Suprapubic skin (tissue), 4 donors: ENCODE results near the gene DVL1. TPM values are rescaled to one million over a fixed set of nuclear protein-coding genes. Genes with fewer than 3 reads are reported as not detected.

Source experiments
- DNase-seq, 2 donors: peaks; one replicate each; pipeline ENCODE4 v3.0.0-alpha.2; 2019; ENCODE audit warnings: low spot score in 2 of 2
- H3K27ac ChIP-seq: fragments of 200-600 bp; sonication (generic); one replicate; pipeline ENCODE4 v1.5.1; 2019
- H3K27me3 ChIP-seq: fragments of 200-600 bp; sonication (generic); one replicate; pipeline ENCODE4 v1.5.1; 2019
- H3K36me3 ChIP-seq: fragments of 200-600 bp; sonication (generic); one replicate; pipeline ENCODE4 v1.5.1; 2019
- H3K4me1 ChIP-seq: fragments of 200-600 bp; sonication (generic); one replicate; pipeline ENCODE4 v1.5.1; 2019
- H3K4me3 ChIP-seq: fragments of 200-600 bp; sonication (generic); one replicate; pipeline ENCODE4 v1.5.1; 2019; ENCODE audit warnings: mild to moderate bottlenecking
- H3K9me3 ChIP-seq: fragments of 200-600 bp; sonication (generic); one replicate; pipeline ENCODE4 v1.5.1; 2019
- CTCF ChIP-seq, 2 donors: fragments of 200-600 bp in 1 of 2; fragments of 450-650 bp in 1 of 2; sonication (generic) in 1 of 2; IDR thresholded peaks; one replicate each; pipeline ENCODE4 v1.5.1; 2016 to 2019; ENCODE audit warnings: antibody characterized with exemption in 2 of 2, mild to moderate bottlenecking in 1 of 2, moderate library complexity in 1 of 2
- EP300 ChIP-seq: sonication (generic); formaldehyde crosslinking; IDR thresholded peaks from one replicate; pipeline ENCODE4 v1.6.1; 2017; ENCODE audit warnings: antibody characterized with exemption
- POLR2A ChIP-seq, 2 donors: fragments of 450-650 bp; IDR thresholded peaks; one replicate each; pipeline ENCODE4 v1.6.1; 2017; ENCODE audit warnings: antibody characterized with exemption in 2 of 2, mild to moderate bottlenecking in 2 of 2, moderate library complexity in 2 of 2
- POLR2AphosphoS5 ChIP-seq, 3 donors: sonication (generic); formaldehyde crosslinking; IDR thresholded peaks; one replicate each; pipeline ENCODE4 v1.6.1; 2017; ENCODE audit warnings: antibody characterized with exemption in 3 of 3
- WGBS: methylation state at CpG from one replicate; pipeline ENCODE4 v1.1.5; 2018; 5-methylcytosine and 5-hydroxymethylcytosine counted together
- total RNA-seq, 4 donors: library from RNA; depleted of rRNA; stranded (reverse); fragments of >200 nt; gene quantifications; one replicate each; pipeline ENCODE4 v1.1.0, GENCODE V29; 2016

Gene DVL1
- total RNA-seq, 4 donors from 2014 or later: 99.4 to 151 (median 106) TPM

GRCh38 chr1:1377540-1378205, 28.5 kb upstream of the DVL1 start:
- H3K4me3 ChIP-seq: no peak overlapping the region
- no peak for TF ChIP-seq EP300
- H3K27ac ChIP-seq: no peak overlapping the region
- no peaks in the 10 kb centered on the region for H3K27me3 ChIP-seq
- H3K4me1 ChIP-seq: peaks cover 29% of the 10 kb centered on the region
- H3K36me3 ChIP-seq: peaks cover 15% of the 10 kb centered on the region
- DNase-seq: no peak
- 92% methylated on average over 16 of the region's 16 CpGs for WGBS
- H3K9me3 ChIP-seq: no peaks in the 10 kb centered on the region

GRCh38 chr1:1376551-1377226, 27.5 kb upstream of the DVL1 start:
- 81% methylated on average over 10 of the region's 10 CpGs for WGBS
- DNase-seq: no peak
- Histone ChIP-seq H3K27ac (peak overlapping the region; percentile 90), H3K4me1 (peaks cover 38% of the 10 kb centered on the region), H3K36me3 (peaks cover 12% of the 10 kb centered on the region), H3K27me3 (no peaks in the 10 kb centered on the region), H3K4me3 (no peak overlapping the region), H3K9me3 (no peaks in the 10 kb centered on the region)
- no peak for TF ChIP-seq POLR2AphosphoS5 (IDR thresholded peaks at IDR 0.05)

GRCh38 chr1:1374929-1375662, 25.9 kb upstream of the DVL1 start, which contains the start of gene AURKAIP1:
Gene AURKAIP1 (minus strand): TSS chr1:1375207. CDS start chr1:1374756, 451 bp downstream.
- Histone ChIP-seq H3K27ac (peak within 1 kb of the TSS; percentile 90), H3K9me3 (no peaks in the 10 kb centered on the region), H3K27me3 (no peaks in the 10 kb centered on the region), H3K4me3 (peak within 1 kb of the TSS; percentile 99), H3K36me3 (peaks cover 7% of the 10 kb centered on the region), H3K4me1 (peaks cover 46% of the 10 kb centered on the region)
- peak; percentile 99 for DNase-seq
- TF ChIP-seq CTCF (IDR thresholded peaks at IDR 0.05): peak in 1 of 2 donors; percentile 29
- no peak for TF ChIP-seq EP300
- TF ChIP-seq POLR2A (IDR thresholded peaks at IDR 0.05): peak in 1 of 2 donors; percentile 15
- TF ChIP-seq POLR2AphosphoS5 (IDR thresholded peaks at IDR 0.05): peak in 2 of 3 donors; percentile 98 to 99
- under 1% methylated on average over 34 of the region's 85 CpGs for WGBS

GRCh38 chr1:1374589-1374928, 25.3 kb upstream of the DVL1 start:
- peak overlapping the region; percentile 99 for H3K4me3 ChIP-seq
- no peak for TF ChIP-seq POLR2AphosphoS5 (IDR thresholded peaks at IDR 0.05)
- no peak for TF ChIP-seq EP300
- no peak for TF ChIP-seq CTCF (IDR thresholded peaks at IDR 0.05)
- TF ChIP-seq POLR2A (IDR thresholded peaks at IDR 0.05): no peak
- WGBS: 0% methylated on average over 13 of the region's 24 CpGs
- H3K9me3 ChIP-seq: no peaks in the 10 kb centered on the region
- H3K27ac ChIP-seq: peak overlapping the region; percentile 90
- H3K4me1 ChIP-seq: peaks cover 46% of the 10 kb centered on the region
- peaks cover 7% of the 10 kb centered on the region for H3K36me3 ChIP-seq
- DNase-seq: peak in 1 of 2 donors; percentile 75
- H3K27me3 ChIP-seq: no peaks in the 10 kb centered on the region

- Histone ChIP-seq H3K9me3 (no peaks in the 10 kb centered on the region), H3K27me3 (no peaks in the 10 kb centered on the region), H3K36me3 (peaks cover 7% of the 10 kb centered on the region), H3K4me1 (peaks cover 46% of the 10 kb centered on the region), H3K4me3 (peak overlapping the region; percentile 99), H3K27ac (peak overlapping the region; percentile 90)
- TF ChIP-seq EP300: no peak
- TF ChIP-seq POLR2AphosphoS5 (IDR thresholded peaks at IDR 0.05): no peak
- no peak for TF ChIP-seq CTCF (IDR thresholded peaks at IDR 0.05)
- no peak for TF ChIP-seq POLR2A (IDR thresholded peaks at IDR 0.05)
- peak in 1 of 2 donors; percentile 77 for DNase-seq
- 48% methylated on average over 46 of the region's 52 CpGs for WGBS
These were observed 24.8 kb upstream of the DVL1 start for GRCh38 chr1:1373815-1374588.
